NCI-H2029 treated with DMSO at 0.1 percent for 48 hours (cell line): ENCODE measurements around the gene LMNB1.
"Not testable (repeated sequence)": the region's sequence is repeated elsewhere in the genome, so short reads cannot be mapped to it uniquely, and the experiment has no call there.

ENCODE experiments used
- DNase-seq: peaks from one replicate; lab custom pipeline; 2025; lab: John Stamatoyannopoulos, UW

Gene LMNB1

DNA sequence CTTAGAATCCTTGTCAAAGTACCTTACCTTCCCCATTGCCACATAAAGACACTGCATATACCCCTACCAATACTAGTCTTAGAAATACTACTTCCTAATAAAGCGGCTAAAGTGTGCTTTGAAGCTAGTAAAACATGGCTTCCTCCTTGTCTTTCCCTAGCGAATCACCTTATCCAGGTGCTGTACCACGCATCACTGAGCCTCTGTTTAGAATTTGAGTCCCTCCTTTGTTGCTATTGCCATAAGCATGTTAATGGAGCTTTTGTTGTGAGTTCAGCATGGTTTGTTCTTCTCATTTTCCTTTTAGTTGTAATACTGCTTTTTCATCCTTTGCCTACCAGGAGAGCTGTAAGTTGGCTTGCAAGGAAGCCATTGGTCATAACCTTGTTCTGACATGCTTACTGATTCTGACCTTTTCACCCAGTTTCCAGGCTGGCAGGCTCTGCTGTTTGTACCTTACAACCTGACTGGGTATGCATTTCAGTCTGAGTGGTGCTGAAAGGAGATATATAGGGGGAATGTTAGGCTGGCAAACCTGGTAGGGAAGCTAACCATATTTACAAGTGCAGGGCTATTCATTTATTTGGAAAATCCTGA lies 49.8 kb downstream of the LMNB1 start:
- DNase-seq: no peak

- no peak for DNase-seq
Observed at GRCh38 chr5:126829098-126829497, 52.2 kb downstream of the LMNB1 start.

- DNase-seq: no peak
Observed at GRCh38 chr5:126830061-126830460, 53.1 kb downstream of the LMNB1 start.

DNA sequence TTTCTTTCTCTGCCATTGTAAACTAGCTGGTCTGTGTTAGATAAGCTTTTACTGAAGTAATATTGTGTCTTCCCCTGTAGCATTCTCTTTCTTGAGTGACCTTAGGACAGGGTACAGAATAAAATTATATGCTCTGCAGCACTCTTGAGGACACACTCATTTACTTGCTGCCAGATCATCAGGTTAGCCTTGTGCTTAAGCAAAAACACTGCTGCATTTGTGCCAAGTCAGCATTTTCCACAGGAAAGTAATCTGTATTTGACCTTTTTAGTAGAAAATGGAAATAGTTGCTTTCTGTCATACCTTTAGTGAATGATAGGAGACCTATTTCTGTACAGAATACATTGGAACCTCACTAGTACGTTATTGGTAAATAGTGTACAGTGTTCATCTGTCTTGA lies 54.2 kb downstream of the LMNB1 start:
- DNase-seq: no peak

GRCh38 chr5:126836778-126837177 lies 59.8 kb downstream of the LMNB1 start:
- no peak for DNase-seq

- DNase-seq: no peak
Observed at GRCh38 chr5:126837242-126837641, 60.3 kb downstream of the LMNB1 start.

GRCh38 chr5:126837906-126838539 lies 61.1 kb downstream of the LMNB1 start:
- no peak for DNase-seq

DNA sequence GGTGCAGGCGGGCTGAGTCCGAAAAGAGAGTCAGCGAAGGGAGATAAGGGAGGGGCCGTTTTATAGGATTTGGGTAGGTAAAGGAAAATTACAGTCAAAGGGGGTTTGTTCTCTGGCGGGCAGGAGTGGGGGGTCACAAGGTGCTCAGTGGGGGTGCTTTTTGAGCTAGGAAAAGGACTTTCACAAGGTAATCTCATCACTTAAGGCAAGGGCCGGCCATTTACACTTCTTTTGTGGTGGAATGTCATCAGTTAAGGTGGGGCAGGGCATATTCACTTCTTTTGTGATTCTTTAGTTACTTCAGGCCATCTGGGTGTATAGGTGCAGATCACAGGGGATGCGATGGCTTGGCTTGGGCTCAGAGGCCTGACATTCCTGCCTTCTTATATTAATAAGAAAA lies 62.5 kb downstream of the LMNB1 start:
- not testable (repeated sequence) for DNase-seq

DNA sequence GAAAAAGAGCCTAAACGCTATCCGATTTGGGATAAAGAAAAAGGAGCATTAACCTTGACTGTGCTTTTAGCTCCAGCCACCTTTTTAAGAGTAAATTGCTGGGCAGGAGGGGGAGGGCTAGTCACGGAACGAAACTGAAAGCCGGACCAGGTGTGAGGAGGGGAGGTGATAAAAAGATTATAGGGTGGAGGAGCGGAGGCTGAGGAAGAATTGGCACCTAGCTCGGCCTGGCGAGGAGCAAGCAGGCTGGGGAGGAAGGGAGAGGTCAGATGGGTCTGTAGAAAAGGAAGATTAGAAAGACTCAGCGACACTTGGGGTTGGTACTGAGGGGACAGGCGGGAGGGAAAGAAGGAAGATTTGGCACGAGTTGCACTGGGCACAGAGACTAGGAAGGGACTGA lies 66.4 kb downstream of the LMNB1 start:
- DNase-seq: not testable (repeated sequence)

DNA sequence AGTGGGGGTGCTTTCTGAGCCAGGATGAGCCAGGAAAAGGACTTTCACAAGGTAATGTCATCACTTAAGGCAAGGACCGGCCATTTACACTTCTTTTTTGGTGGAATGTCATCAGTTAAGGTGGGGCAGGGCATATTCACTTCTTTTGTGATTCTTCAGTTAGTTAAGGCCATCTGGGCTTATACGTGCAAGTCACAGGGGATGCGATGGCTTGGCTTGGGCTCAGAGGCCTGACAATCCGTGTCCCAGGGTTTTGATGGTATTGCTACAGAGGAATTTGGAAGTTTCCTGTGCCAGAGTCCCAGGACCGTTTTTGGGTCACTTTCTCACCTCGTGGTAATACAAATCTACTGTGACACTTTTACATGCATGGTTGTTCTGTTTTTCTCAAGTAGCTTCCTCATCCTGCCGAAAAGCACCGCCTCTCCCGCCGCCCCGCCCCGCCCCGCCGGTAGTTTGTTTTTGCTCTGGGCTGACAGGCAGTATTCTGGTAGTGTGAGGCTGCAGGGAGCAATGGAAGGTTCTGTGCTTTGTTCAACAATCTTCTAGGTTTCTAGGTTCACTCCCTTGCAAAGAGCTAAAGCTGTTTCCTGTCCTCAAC lies 68.6 kb downstream of the LMNB1 start:
- DNase-seq: not testable (repeated sequence)

DNA sequence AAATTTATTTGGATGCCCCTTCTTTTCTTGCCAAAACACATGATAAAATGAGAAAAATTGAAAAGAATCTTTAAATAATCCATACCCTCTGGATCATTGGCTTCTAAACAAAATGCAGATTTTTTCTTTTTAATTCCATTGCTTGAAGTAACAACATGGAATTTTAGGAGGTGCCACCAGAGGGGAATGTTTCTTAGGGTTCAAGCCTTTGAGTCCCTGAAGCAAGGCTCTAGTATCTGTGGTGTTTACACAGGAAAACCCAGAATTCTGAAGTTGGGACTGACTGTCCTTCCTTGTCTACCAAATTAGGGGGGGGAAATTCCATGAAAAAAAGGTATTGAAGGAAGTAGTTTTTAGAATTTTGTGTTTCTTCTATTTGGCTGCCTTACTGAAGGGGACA lies 69.4 kb downstream of the LMNB1 start:
- DNase-seq: no peak

- DNase-seq: no peak
Observed at GRCh38 chr5:126846744-126847455, 70.0 kb downstream of the LMNB1 start.

- DNase-seq: no peak
Observed at GRCh38 chr5:126847456-126847820, 70.5 kb downstream of the LMNB1 start.

GRCh38 chr5:126847826-126848251 lies 70.9 kb downstream of the LMNB1 start:
- DNase-seq: no peak

DNA sequence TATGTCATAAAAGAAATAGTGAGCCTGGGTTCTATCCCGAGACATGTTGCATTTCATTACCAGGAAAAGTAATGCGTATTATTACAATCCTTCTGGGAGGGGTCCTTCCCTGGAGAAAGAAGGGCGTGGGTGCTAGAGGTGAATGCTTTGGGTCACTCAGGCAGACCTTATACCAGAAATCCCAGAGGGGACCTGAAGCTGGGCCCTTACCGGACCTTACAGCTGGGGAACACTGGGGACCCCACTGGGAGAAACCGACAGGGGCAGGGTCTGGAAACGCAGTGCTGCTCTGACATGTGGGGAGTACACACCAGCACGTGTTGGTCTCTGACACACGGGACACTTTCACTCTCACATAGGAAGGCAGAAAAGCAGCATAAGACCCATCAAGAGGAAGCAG lies 71.3 kb downstream of the LMNB1 start:
- DNase-seq: no peak

- DNase-seq: no peak
Observed at GRCh38 chr5:126849101-126849678, 72.3 kb downstream of the LMNB1 start.

DNA sequence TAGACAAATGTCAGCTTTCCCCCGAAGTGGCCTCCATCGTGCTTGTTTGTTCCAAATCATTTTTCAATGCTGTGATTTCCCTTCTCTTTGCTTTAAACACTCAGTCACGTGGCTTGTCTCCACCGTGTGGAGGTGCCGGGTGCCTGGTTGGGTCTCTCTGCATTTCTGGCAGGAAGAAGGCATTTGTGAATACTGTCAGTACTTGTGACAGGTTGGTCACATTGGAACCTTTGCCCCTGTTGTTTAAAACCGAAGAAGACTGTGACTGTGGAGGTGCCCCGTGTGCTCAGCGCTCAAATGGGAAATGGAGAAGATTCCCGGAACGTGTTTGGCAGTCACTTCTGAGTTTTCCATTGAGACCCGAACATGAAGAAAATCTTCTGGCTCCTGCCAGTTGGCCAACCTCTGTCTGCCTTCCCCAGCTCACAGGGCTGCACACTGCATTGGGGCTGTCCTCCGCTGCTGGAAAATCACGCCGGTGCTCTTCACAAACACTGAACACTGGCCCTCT lies 74.6 kb downstream of the LMNB1 start:
- no peak for DNase-seq

DNA sequence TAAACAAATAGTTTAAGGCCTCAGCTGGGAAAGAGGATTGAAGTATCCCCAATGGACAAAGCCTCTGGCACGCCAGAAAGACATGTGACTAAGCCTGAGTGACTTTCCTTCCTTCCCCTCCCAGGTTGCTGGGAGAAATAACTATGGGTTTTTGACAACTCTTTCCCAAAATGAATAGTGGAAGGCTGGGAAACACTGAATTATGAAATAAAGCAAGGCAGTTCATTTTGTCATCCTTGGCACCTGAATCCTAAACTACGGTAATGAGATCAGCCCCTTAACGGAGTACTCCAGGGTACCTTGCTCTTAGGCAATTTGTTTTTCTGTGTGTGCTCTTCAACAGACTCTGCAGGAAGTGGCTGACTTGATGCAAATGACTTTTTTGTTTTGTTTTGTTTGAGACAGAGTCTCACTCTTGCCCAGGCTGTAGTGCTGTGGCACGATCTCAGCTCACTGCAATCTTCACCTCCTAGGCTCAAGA lies 75.2 kb downstream of the LMNB1 start:
- DNase-seq: no peak

GRCh38 chr5:126852841-126853271 lies 75.9 kb downstream of the LMNB1 start:
- no peak for DNase-seq

GRCh38 chr5:126853541-126854307 lies 76.8 kb downstream of the LMNB1 start:
- not testable (repeated sequence) for DNase-seq

- DNase-seq: no peak
Observed at GRCh38 chr5:126854526-126855110, 77.7 kb downstream of the LMNB1 start.
